ENCODE data around the gene CSF3R. TPM values are rescaled to one million over a fixed set of nuclear protein-coding genes. Genes with fewer than 3 reads are reported as not detected.
"Not testable (repeated sequence)": the region's sequence is repeated elsewhere in the genome, so short reads cannot be mapped to it uniquely, and the experiment has no call there.

Gene CSF3R
- total RNA-seq, 1 donor from 2014 or later, result not detected

- DNase-seq (no peak), ATAC-seq (ENCODE audit: low read depth) (no peak)
- intact Hi-C loops (cut with micrococcal nuclease), result no loop called here
- Mint-ChIP-seq H3K27me3 (no peaks in the 10 kb centered on the region), H3K4me1 (no peaks in the 10 kb centered on the region), H3K4me3 (no peak overlapping the region), H3K36me3 (ENCODE audit: low read depth) (no peaks in the 10 kb centered on the region), H3K9me3 (no peaks in the 10 kb centered on the region), H3K27ac (no peak overlapping the region)
- ChIA-PET POLR2A (no interaction called here), CTCF (no interaction called here)
- TF ChIP-seq CTCF (IDR thresholded peaks at IDR 0.05), result no peak
Measured at GRCh38 chr1:36512842-36513241, 30.1 kb upstream of the CSF3R start.

GRCh38 chr1:36511804-36512798 is 29.4 kb upstream of the CSF3R start:
- H3K4me3 Mint-ChIP-seq, result no peak overlapping the region
- intact Hi-C loops (cut with micrococcal nuclease), result no loop called here
- ChIA-PET CTCF (no interaction called here), POLR2A (no interaction called here)
- no peaks in the 10 kb centered on the region for H3K4me1 Mint-ChIP-seq
- no peaks in the 10 kb centered on the region for H3K36me3 Mint-ChIP-seq (ENCODE audit: low read depth)
- TF ChIP-seq CTCF (IDR thresholded peaks at IDR 0.05), result no peak
- no peak for ATAC-seq (ENCODE audit: low read depth)
- no peak overlapping the region for H3K27ac Mint-ChIP-seq
- DNase-seq, result no peak
- H3K9me3 Mint-ChIP-seq, result no peaks in the 10 kb centered on the region
- peaks cover 6% of the 10 kb centered on the region for H3K27me3 Mint-ChIP-seq

GRCh38 chr1:36511220-36511619 is 28.5 kb upstream of the CSF3R start:
- H3K4me3 Mint-ChIP-seq, CTCF ChIA-PET: not testable (repeated sequence)

GRCh38 chr1:36510418-36510817 is 27.7 kb upstream of the CSF3R start:
- Mint-ChIP-seq H3K4me1 (no peaks in the 10 kb centered on the region), H3K27ac (no peak overlapping the region)

More at GRCh38 chr1:36511220-36511619, 28.5 kb upstream of the CSF3R start:
- peaks cover 13% of the 10 kb centered on the region for H3K27me3 Mint-ChIP-seq
- DNase-seq; H3K36me3 Mint-ChIP-seq (ENCODE audit: low read depth); H3K4me1 Mint-ChIP-seq; ATAC-seq (ENCODE audit: low read depth); intact Hi-C loops (cut with micrococcal nuclease); POLR2A ChIA-PET; H3K9me3 Mint-ChIP-seq; H3K27ac Mint-ChIP-seq: not testable (repeated sequence)

GRCh38 chr1:36508257-36508656 is 25.5 kb upstream of the CSF3R start:
- ChIA-PET POLR2A (no interaction called here), CTCF (interaction anchor here (0.7 kb wide), 1 partner anchor 9 kb away, joined by 3 read pairs; no protein-coding TSS in a partner anchor)
- no peaks in the 10 kb centered on the region for H3K9me3 Mint-ChIP-seq
- TF ChIP-seq CTCF (IDR thresholded peaks at IDR 0.05), result no peak
- ATAC-seq (ENCODE audit: low read depth) (no peak), DNase-seq (no peak)
- H3K27me3 Mint-ChIP-seq, result peaks cover 15% of the 10 kb centered on the region
- H3K27ac Mint-ChIP-seq, result no peak overlapping the region
- intact Hi-C loops (cut with micrococcal nuclease), result no loop called here
- H3K36me3 Mint-ChIP-seq (ENCODE audit: low read depth), result no peaks in the 10 kb centered on the region
- no peaks in the 10 kb centered on the region for H3K4me1 Mint-ChIP-seq
- H3K4me3 Mint-ChIP-seq, result no peak overlapping the region

More at GRCh38 chr1:36510418-36510817, 27.7 kb upstream of the CSF3R start:
- H3K4me3 Mint-ChIP-seq, result no peak overlapping the region
- no peaks in the 10 kb centered on the region for H3K9me3 Mint-ChIP-seq
- no peaks in the 10 kb centered on the region for H3K36me3 Mint-ChIP-seq (ENCODE audit: low read depth)
- ChIA-PET POLR2A (interaction anchor here (1.1 kb wide), 1 partner anchor 59 kb away, joined by 4 read pairs; no protein-coding TSS in a partner anchor), CTCF (no interaction called here)
- no peak for ATAC-seq (ENCODE audit: low read depth)
- no peak for TF ChIP-seq CTCF (IDR thresholded peaks at IDR 0.05)
- no peak for DNase-seq
- intact Hi-C loops (cut with micrococcal nuclease), result no loop called here
- peaks cover 13% of the 10 kb centered on the region for H3K27me3 Mint-ChIP-seq
